Embryonic facial prominence (tissue), 1 donor: Measurements from ENCODE around the gene GRIK5.

ENCODE experiments used
- DNase-seq: peaks from one replicate; pipeline ENCODE4 v3.0.0-alpha.2; 2016; ENCODE audit errors: extremely low spot score

Gene GRIK5

DNA sequence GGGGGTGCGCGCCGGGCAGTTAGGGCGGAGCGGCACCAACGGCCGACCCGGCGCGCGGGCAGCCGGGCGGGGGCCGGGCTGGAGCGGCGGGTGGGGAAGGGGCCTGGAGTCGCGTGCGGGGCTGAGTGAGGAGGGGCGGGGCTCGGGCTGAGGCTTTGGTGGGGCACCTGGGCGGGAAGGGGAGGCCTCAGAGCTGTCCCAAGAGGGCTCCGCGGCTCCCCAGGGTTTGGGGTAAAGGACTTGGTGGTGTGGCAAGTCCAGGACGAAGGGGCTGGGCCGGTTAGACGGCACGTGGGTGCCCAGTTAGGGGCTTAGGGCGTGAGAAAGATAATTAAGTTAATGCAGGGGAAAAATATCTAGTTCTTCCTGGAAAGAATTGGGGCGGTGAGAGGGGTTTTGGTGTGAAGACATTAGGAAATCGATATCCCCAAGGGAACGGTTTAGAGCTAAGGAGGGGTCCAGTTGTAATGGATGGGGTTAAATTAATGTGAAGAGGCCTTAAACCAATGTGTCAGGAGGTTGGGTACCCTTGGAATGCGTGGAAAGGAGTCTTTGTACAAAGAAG lies 6.5 kb upstream of the GRIK5 start:
- no peak for DNase-seq

DNA sequence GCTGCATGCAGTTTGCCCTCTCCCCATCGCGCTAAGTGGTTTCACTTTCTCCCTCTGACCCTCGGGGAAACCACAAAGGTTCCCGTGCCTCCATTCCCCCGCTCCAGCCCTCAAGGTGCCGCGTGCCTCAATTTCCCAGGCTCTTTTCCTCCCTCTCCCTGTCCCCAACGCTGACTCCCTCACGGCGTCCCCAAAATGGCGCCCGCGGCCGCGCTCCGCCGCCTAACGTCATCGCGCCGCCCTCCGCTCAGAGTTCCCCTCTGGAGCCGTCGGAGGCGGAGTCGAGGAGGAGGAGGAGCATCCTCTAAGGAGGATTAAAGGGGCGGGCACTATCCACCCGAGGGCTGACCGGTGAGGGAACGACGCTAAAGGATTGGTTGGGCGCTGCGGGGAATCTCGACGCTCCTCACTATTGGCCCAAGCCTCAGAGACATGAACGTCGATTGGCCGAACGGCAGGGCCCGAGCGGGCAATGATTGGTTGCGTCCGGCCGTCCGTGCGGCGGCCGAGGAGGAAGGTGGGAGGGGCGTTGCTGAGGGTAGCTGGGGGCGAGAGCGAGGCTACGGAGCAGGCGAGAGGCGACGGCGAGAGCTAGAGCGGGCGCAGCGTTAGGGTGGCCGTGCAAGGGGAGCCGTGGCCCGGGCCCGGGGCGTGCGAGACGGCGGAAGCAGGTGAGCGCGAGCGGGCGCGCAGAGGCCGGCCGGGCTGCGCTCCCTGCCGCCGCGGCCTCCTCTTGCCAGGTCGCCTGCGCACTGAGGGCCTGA lies 5.8 kb upstream of the GRIK5 start, which contains the start of gene ZNF574:
Gene ZNF574, plus strand, starts transcription at position 551 of the 764 bp plus-strand sequence. CDS start 2,441 bp downstream, outside the sequence.
- DNase-seq: peak; percentile 99

DNA sequence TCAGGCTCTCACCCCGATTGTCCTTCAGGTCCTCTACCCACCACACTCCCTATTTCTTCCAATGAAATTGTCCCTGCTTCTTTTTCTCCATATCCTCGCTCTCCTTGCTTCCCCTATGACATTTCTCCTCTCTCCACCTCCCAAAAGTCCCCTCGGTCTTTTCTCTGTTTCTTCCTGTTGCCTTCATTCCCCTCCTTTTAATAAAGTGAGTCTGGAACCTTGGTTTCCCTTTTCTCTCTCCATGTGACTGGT lies 5.3 kb upstream of the GRIK5 start:
- DNase-seq: no peak

DNA sequence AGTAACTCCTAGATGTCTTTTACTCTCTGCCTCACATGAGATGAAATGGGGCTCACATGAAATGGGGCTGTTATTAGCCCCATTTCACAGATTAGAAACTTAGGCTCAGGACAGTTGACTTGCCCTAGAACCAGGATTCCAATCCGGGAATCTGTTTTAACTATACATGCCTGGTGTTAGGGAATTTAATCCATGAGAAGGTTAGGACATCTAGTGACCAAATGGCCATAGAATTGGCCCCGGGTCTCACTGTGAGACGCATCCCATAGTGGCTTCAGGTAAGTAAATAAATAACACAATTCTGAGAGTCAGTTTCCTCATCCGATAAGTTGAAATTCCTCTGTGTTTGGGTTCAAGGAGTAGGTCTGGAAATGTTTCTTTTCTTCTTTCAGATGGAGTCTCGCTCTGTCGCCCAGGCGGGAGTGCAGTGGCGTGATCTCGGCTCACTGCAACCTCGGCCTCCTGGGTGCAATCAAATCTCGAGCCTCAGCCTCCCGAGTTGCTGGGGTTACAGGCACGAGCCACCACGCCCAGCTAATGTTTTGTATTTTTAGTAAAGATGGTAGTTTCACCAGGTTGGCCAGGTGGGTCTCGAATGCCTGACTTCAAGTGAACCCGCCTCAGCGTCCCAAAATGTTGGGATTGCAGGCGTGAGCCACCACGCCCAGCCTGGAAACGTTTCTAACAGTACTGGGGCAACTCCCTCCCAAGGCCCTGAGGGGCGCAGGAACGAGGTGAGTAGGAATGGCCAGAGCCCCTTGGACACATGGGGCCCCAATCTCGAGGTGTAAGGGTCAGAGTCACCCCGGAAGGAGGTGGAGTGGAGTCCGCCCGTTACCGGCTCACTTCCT lies 4.7 kb upstream of the GRIK5 start:
- no peak for DNase-seq

DNA sequence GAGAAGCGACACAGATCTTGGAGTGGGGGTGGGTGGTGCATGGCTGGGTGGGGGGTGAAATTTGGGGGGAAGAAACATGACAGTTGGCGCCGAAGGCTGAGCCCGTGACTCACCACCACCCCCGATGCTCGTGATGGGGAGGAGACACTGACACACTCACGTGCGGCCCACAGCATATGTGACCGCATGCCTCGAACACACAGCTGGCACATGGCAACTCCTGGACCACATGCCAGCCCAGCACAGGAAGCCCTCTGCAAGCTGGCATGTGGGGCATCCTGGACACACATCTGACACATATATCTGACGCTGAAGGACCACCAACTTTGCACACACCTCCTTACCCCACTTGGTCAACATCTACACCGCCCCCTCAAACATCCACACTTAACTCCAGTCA lies 1.2 kb upstream of the GRIK5 start:
- DNase-seq: no peak

DNA sequence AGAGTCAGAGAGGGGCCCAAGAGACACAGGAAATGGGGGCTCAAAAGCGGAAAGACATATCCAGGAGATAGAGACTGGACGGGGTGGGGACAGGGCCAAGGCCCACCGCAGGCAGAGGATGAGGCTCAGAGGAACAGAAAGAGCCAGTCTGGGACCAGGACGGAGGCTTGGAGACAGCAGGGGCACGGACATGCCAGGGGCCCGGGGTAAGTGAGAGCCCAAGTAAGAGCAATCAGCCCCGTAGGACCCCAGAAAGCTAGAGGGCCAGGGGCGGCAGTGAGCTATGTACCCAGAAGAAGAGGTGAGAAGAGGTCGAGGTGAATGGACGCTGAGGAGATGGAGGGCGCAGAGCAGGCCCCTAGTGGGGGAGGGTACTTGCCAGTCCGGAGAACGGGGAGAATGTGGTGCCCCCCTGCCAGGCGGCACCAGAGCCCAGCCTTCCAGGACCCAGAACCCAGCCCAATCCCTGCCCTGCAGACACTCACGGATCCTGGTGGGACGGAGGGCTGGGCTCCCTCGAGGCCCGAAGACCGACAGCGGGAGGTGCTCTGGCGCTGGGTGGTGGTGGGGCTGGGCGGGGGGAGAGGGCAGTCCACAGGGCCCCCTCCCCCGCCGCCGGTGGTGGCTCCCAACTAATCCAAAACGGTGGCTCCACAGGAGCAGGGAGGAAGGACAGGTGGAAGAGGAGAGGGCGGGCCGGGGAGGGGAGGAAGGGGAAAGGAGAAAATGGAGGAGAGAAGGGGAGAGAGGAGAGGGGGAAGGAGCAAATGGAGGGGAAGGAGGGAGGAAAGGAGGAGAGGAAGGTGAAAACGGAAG lies 1.0 kb downstream of the GRIK5 start:
- DNase-seq: no peak

DNA sequence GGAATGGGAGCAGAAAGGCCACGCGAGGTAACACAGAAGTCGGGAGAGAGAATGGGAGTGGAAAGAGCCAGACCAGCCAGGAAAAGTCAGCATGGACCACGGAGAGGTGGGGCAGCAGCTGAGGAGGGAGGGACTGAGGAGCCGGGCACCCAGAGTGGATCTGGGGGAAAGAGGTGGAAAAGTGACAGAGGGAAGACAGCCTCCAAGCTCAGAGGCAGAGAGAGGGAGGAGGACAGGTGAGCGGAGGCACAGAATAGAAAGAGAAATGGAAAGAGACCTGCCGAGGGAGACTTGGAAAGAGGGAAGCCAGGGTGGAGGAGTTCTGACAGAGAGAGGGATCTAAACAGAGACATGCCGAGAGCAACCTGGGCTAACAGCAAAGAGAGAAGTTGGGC lies 1.6 kb downstream of the GRIK5 start:
- DNase-seq: no peak

DNA sequence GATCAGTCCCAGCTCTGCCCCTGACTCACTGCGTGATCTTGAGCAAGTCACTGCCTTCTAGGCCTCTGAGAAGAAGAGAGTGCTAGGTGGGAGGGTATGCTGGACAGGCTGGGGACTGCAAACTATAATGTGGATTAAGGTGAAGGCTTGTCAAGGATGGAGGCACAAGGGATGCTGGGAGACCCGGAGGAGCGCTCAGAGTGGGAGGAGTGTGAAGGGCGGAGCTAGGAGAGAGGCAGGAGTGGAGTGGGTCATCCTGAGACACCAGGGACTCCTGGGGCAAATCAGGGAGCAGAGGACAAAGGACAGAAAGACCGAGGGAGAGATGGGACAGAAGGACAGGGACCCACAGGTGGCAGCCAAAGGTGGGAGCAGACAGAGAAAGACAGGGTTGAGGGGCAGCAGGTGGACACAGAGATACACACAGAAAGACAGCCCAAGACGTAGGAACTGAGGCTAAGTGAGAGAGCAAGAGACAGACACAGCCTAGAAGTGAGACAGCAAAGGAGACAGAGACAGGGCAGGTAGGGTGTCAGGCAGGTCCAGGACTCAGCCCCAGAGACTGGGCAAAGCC lies 2.6 kb downstream of the GRIK5 start:
- no peak for DNase-seq

DNA sequence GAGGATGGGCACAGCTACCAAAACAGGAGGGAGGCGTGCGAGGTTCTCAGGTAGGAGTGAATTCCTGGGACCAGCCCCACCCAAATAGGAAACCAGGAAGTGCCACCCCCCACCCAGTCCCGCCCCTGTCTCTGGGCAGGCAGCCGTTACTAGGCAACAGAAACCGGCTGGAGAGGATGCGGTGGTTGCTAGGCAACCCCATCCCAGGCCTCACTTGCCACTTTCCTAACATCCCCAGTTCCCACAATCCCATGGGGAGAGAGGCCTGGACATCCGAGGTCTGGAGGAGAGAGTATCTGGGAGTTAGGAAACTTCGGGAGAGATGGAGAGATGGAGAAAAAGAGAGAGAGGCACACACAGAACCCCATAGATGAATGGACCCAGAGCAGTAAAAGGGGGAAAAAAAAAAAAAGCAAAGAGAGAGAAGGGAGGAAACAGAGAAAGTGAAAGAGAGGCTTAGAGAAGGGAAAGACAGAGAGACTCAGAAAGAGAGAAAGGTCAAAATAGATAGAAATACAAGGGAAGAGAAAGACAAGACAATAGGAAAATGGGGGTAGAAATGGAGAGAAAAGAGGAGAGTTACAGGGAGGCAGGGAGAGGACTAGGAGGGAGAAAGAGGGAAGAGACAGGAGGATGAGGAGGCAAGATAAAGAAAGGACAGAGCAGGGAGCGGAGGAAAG lies 3.8 kb downstream of the GRIK5 start:
- DNase-seq: no peak

DNA sequence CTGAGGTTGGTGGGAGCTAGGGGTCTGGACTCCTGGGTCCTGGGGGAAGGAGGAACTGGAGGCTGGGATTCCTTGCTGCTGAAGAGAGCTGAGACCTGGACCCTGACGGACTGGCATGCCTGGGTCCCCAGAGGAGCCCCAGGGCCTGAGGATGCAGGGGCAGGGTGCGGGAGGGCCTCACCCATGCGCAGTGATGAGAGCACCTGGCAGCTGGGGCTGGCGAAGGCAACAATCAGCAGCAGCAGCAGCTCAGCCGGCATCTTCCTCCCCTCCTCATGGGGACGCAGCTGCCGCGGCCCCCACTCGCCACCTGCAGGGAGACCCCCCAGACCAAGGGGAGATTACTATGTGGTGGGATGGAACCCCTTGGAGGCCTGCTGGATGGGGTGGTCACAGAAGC lies 4.5 kb downstream of the GRIK5 start:
- DNase-seq: no peak

DNA sequence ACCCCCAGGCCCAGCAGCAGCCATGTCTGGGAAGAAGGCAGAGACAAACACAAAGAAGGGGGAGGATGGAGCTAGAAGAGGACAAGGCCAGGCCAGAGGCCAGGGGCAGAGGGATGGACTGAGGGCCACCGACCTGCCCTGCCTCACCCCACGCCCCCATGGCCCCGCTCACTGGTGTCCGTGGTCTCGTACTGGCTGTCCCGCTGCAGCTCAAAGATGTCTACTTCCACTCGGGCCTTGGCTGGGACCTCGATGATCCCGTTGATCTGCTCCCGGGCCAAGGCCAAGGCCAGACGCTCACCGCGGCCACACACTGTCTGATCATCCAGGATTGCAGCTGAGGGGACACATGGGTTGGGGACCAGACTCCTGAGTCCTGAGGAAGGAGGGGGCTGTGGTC lies 5.0 kb downstream of the GRIK5 start:
- DNase-seq: no peak

DNA sequence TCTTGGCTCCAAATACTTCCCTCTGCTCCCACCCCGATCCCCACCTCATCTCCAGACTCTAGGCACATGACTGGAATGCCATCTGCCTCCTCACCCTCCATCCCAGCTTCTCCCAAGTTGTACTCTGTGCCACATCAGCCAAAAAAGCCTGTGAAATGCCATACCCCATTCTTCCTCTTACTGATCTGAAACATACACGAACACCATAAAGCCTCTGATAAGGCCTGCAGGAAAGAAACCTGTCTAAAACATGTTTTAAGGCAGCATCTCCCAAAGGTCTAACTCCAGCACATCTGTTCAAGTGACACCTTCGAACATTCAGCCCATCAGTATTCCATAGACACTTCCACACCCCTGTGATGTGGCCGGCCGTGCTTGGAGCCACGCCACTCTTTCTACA lies 5.6 kb downstream of the GRIK5 start:
- no peak for DNase-seq

DNA sequence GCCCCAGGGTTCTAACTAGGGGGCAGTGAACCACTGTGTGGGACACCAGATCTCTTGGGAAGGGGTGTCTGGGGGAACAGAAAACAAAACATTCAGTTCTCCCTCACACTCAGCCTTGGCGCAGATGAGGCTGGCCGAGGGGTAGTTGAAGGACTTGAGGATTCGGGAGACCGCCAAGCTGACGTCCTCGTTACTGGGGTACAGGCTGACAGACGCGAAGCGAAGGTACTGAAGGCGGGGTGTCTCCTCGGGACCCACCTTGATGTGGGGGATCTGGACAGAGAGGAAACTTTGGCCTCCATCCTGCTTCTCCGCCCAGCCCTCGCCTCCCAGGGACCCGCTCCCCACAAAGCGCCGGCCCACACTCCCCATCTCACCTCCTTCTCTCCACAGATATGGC lies 7.6 kb downstream of the GRIK5 start:
- no peak for DNase-seq

DNA sequence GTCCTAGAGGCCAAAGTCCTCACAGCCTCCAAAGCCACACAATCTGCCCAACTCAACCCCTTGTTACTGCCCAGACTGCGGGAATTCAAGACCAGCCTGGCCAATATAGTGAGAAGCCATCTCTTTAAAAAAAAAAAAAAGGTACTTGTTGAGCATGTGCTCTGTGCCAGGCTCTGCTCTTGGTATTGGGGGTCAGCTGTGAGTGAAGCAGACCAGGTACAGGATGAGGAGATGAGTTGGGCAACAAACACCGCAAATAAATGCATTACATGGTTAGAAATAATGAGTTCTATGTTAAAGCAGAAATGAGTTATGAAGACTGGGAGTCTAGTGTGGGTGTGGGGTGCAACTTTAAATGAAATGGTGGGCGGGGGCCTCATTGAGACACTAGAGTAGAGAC lies 9.9 kb downstream of the GRIK5 start:
- DNase-seq: no peak

DNA sequence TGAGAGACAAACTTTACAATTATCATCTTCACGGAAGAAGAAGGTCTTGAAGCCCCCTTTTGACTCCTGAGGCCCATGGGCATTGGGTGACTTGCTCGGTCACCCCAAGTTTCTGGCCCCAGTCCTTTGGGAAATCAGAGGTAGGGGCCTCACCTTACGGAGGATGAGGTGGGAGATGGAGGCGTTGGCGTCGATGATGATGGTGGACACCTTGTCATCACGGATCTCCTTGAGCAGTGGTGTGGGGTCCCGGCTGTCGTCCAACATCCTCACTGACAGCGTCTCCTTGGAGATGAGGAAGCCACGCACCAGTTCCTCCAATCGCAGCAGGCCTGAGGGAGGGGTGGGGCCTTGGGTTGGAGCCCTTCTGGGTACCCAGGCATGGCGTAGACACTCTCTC lies 10.8 kb downstream of the GRIK5 start:
- DNase-seq: no peak

DNA sequence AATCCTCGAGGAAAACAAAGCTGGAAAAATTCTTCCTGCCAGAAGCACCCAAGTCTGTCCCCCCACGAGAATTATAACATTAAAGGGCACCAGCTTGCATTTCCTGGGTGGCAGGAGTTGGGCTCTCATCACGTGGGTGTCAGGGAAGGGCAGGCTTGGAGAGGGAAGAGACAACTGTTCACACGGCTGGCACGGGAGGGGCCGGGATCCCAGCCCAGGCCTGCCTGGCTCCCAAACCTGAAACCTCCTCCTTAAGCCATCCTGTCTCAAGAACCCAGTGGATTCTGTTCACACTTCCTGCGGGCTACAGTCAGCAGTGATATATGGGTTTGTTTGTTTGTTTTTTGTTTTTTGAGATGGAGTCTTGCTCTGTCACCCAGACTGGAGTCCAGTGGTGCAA lies 12.2 kb downstream of the GRIK5 start:
- DNase-seq: no peak

DNA sequence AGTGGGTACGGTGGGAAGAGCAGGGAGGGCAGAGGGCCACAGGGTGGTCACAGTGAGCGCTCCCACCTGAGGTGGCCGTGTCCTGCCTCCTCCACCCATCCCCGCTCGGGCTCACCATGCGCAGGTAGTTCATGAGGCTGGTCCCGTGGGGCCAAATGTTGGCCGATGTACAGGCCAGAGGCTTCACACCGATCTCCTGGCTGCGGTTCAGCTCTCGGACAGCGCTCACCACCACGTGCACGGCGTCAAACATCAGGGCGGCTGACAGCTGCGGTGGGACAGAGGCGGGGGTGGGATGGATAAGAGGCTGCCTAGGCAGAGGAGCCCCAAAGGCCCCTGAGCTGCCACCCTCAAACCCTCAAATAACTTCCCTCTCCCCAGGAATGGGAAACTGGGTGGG lies 15.8 kb downstream of the GRIK5 start:
- DNase-seq: no peak

DNA sequence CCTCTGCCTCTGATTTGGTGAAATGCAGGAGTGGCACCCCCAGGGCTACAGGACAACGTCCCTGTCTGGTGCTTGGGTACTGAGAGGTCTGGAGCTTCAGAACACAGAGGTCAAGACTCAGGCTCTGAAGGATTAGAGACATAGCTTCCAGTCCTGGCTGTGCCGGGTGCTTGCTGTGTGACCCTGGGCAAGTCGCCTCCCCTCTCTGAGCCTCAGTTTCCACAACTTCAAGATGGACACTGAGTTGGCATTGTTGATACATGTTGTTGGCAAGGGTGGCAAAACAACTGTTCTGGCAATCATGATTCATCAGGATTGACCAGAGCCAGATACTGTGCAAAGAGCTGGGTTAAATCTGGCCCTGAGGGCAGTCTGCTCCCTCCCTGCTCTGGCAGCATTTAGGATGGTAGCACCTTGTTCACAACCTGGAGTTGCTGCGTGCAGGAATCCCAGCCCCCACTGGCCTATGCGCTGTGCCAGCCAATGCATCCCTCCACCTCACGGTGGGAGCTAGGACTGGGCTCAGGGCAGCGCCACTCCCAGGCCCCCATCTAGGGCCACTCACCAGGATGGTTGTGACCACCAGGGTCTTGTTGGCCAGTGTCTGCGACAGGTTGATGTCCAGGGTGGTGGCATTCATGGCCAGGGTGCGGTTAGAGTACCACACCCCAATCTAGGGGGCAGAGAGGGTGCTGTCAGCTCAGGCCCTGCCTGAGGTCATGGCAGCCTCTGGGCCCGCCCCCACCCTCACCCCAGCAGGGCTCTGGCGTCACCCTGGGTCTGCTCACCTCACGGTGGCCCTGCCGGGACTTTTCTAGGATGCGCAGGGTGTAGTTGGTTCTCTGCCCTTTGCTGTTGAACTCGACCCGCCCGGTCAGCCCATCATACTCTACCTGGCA lies 16.7 kb downstream of the GRIK5 start:
- no peak for DNase-seq

DNA sequence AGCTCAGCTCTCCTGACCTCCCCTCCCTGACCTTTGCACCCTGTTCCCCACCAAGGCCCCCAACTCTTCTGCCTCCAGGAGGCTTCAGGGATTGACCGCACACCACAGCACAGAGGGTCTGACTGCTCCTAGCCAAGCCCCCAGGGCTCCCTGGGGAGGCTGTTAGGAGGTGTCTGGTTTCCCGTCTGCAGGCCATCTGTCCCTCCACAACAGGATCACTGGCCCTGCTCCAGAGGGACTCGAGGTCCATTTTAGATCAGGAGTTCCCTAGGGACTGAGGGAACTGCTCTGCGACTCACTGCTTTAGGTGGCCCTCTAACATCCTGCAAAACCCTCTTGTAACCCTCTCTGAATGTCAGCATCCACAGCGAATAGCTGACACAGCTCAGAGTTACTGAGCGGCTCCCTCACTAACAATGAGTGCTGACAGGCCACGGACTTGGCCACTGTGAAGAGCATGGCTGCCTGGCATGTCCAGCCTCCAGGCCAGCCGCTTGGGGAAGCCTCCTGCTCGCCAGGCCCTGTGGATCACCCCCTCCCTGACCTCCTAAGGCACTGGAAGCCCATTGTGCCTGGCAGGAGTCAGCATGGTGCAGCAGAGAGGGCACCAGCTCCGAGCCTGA lies 17.7 kb downstream of the GRIK5 start:
- no peak for DNase-seq
